SKM-1 treated with dmso at 0.1 percent for 144 hours (cell line): ENCODE results near the gene MICA.
"Not testable (repeated sequence)": the region's sequence is repeated elsewhere in the genome, so short reads cannot be mapped to it uniquely, and the experiment has no call there.

Experiments
- DNase-seq: peaks from one replicate; lab custom pipeline; 2025; ENCODE audit not compliant: unreplicated experiment; lab: John Stamatoyannopoulos, UW

The MICA gene

DNA sequence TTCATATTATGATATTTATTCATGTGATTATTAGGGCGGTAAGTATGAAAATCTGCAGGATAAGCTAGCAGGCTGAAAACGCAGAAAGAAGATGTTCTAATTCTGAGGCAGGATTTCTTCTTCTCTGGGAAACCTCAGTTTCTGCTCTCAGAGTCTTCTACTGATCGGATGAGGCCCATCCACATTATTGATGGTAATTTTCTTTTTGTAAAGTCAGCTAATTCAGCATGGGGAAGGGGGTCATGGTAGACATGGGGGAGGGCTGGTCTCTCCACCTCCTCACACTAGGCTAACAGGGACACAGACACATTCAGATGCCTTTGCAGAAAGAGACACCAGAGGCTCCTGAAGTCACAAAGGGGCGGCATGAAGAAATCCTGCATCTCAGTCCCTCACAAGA, 21.7 kb upstream of the MICA start:
- DNase-seq, result no peak

DNA sequence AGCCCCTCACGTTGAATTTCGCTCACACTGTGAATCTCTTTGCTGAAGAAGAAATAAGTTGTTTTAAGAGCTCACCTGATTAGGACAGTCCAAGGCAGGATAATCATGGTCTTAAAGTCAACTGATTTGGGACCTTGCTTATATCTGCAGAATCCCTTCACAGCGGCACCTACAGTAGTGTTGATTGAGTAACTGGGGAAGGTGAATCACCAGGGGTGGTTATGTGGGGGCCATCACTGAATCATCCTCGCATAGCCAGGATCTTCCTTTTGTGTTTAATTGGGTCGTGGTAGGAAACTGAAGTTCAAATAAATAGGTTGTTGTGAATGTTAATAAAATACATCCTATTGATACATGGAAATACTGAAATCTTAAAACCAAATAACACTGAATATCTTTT, 20.2 kb upstream of the MICA start:
- DNase-seq, result no peak

DNA sequence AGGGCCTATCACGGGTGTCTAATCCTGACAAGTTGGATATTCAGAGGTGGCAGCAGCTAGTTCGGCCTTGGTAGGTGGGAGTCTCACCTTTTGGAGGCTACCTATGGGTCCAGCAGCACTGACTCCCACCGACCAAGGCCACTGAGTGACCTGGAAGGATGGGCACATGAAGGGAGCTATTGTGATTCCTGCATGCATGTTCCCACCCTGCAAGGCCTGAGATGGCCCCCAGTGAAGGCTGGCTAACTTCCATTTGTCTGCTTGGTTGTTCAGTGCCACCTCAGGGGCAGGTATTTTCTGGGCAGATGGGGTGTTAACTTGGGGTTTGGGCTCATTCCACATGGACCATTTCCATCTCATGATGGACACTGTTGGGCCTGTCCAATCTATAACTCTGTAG, 18.4 kb upstream of the MICA start:
- DNase-seq, result no peak

DNA sequence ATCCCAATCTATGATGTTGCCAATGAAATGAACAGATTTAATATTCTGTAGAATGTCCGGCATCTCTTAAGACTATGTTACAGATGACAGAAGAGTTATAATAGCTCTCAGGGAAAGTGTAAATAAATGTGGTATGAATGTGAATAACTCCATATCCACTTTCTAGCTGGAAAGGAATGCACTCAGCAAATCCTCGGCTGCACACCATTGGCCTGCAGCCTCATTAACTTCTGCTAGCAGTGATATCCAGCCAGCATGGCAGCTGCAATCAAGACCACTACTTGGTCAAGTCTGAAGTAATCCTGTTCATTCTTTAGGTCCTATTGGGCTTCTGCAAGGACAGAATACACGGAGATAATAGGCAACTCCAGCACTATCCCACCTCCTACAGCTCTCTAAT, 17.3 kb upstream of the MICA start:
- no peak for DNase-seq

GRCh38 chr6:31386977-31387376, 16.4 kb upstream of the MICA start:
- DNase-seq, result no peak

- not testable (repeated sequence) for DNase-seq
These were observed 14.2 kb upstream of the MICA start for GRCh38 chr6:31388916-31389801.

- DNase-seq, result not testable (repeated sequence)
These were observed 13.6 kb upstream of the MICA start for GRCh38 chr6:31389802-31390132.

- no peak for DNase-seq
These were observed 9.5 kb upstream of the MICA start for GRCh38 chr6:31393932-31394331.

- DNase-seq, result no peak
These were observed 9.0 kb upstream of the MICA start for GRCh38 chr6:31394381-31394780.

DNA sequence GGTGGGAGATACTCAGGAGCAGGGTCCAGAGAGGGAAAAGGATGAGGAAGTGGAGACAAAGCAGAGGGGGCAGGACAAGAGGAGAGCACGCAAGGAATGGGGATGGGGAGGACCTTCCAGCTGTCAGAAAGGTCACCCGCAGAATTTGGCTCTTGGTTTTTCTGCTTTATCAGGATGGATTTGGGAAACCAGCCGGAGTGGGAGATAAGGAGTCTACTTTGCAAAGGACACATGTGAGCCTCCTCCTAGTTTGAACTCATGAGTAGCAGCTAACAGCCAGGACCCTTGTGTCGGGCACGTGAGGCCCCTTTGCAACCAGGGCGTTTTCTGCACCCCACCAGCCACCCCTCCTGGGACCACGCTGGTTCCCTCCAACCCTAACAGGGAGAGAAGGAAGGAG, 7.6 kb upstream of the MICA start:
- DNase-seq, result no peak

DNA sequence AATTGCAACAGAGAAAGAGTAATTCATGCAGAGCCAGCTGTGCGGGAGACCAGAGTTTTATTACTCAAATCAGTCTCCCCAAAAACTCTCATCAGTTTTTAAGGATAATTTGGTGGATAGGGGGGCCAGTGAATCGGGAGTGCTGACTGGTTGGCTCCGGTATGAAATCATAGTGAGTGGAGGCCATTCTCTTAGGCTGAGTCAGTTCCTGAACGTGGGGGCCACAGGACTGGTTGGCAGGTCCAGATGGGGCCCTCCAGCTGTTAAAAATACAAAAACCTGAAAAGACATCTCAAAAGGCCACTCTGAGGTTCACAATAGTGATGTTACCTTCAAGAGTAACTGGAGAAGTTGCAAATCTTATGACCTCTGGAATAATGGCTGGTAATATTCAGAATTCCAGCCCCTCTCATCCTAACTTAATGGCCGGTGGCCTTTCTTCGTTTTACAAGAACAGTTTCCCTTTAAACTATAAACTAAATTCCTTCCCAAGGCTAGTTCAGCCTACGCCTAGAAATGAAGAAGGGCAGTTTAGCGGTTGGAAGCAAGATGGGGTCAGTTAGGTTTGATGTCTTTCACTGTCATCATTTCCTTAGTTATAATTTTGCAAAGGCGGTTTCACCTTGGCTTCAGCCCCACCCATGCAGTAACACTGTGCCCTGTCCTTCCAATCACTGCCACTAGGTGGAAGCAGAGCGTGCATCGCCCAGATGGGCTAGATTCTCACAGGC, 6.8 kb upstream of the MICA start:
- peak; percentile 24 for DNase-seq

- DNase-seq, result not testable (repeated sequence)
These were observed 6.3 kb upstream of the MICA start for GRCh38 chr6:31397153-31397499.

GRCh38 chr6:31397901-31398525, 5.4 kb upstream of the MICA start:
- DNase-seq, result no peak

DNA sequence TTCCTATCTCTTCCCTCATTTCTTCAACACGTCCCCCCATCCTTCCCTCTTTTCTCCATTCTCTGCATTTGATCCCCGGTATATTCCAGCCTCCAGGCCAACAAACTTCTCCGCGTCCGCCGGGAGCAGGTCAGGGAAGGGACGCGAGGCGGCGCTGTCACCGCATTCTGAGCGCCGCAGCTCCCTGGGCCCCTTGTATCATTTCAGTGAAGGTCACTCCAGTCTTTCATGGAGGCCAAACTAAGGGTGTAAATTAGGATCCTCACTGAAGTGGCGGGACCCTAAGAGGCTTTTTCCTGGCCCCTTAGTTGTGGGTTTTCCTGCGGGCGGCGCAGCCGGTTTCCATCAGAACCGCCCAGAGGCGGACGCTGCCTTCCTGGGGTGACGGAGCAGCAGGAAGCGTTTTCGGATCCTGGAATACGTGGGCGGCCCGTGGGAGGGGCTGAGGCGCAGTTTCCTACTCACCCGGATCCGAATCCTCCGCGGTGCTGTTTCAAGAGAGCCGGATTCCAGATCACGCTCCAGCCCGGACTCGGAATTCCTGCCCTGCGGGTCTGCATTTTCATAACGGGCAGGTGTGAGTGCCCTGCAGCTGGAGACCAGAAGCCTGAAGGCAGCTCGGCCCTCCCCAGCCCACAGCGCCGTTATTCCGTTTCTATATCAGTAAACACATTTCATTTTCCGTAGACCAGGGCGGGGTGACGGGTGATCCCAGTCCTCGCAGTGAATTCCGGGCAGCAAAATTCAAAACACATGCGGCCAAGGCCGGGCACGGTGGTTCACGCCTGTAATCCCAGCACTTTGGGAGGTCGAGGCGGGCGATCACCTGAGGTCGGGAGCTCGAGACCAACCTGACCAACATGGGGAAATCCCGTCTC, 3.6 kb upstream of the MICA start:
- DNase-seq, result peak; percentile 74

DNA sequence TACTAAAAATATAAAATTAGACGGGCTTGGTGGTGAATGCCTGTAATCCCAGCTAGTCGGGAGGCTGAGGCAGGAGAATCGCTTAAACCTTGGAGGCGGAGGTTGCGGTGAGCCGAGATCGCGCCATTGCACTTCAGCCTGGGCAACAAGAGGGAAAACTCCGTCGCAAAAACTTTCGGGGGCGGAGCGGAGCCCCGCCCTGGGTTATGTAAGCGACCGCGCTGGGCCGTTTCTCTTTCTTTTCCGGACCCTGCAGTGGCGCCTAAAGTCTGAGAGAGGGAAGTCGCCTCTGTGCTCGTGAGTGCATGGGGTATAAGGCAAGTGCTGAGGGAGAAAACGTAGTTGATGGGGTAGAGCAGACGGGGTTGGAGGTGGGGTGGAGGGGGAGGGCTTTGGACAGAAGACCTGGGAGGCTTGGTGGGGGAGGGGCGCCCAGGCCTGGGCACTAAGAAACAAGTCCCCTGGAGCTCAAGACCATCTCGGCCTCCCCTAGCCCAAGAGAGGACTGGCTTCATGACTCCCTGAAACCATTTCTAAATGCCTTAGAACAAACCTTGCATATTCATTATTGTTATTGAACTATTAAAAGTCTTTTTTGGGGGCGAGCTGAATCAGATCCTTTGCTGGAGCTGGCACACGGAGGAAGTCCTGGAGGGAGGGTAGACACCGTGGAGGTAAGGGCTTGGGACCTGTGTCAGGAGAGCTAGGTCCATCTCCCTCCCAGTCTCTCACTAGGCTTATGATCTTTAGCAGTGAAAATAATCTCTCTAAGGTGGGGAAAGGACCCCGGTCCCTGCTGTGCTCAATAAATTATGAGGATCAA, 2.7 kb upstream of the MICA start:
- DNase-seq, result peak; percentile 67

DNA sequence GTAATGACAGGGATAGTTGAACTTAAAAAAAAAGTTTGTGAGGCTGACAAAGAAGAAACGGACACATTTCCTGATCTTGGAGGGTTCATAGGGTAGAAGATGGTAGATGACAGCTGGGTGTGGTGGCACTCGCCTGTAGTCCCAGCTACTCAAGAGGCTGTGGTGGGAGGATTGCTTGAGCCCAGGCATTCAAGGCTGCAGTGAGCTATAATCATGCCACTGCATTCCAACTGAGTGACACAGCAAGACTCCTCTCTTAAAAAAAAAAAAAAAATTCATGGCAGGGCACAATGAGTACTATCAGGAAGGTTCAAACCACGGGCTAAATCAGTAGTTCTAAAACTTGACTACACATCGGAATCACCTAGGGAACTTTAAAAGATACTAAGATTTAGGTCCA, 2.0 kb upstream of the MICA start:
- DNase-seq, result no peak

DNA sequence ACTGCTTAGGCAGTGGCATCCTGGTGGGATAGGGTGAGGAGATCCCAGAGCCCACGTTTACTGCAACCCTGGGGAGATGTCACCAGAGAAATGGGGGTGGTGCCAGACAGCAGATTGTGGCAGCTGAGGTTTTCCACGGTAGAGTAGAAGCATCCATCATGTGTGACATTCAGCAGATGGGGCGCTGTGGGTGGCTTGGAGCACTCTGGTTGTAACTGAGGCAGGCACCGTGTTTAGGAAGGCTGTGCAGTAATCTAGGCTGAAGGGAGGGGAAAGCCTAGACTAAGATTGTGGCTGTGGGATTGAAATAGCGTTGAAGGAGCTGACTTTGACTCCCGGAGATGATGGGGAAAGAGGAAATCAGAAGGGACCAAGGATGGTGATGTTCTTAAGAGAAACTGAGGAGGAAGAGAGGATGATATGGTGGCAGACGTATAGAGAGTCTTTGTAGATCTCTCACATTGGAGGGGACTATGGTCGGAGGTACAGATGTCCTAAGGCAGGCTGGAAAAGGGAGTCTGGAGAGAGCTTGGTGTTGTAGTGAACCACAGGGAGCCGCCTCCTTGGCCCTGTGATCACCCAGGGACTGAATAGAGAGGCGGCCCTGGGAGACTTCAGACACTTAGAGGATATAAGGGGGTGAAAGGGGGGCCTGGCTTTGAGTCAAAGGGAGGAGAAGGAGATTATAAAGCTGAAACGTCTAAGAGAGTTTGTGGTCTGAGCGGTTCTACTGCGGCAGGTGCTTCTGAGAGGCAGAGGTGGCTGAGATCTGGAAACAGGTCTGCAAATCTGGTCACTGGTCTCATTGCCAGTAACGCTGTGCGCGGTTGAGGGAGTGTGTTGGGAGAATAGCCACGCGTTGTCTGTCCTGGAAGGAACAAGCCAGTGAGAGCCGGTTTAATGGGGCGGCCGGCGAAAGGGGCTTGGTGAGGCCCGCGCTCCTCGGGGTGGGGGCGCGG, 792 bp upstream of the MICA start:
- no peak for DNase-seq

DNA sequence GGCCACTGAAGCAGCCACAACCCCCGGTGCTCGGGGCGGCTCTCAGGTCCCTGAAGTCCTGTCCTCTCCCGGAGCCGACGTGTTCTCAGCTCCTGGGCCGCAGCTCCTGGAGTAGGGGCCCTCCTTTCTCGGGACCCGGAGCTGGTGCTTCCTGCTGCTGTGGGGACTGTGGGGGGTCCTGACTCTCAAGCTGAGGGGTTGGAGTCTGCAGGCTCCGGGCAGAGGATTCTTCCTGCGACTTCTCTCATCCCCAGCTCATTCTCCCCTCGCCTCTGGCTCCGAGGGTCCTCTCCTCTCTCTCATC, 618 bp downstream of the MICA start:
- DNase-seq, result not testable (repeated sequence)

GRCh38 chr6:31405996-31406395, 2.6 kb downstream of the MICA start:
- DNase-seq, result no peak
